Activated CD8-positive, alpha-beta memory T cell treated with anti-CD3 and anti-CD28 coated beads, Interleukin-2, amount 50 U/mL, for 24 hours (primary cell): ENCODE measurements around the gene LEUTX.
"Not testable (repeated sequence)": the region's sequence is repeated elsewhere in the genome, so short reads cannot be mapped to it uniquely, and the experiment has no call there.

Source experiments
- DNase-seq: peaks from one replicate; pipeline ENCODE4 v3.0.0-alpha.2; 2020; ENCODE audit errors: extremely low read depth

Gene LEUTX, protein sequence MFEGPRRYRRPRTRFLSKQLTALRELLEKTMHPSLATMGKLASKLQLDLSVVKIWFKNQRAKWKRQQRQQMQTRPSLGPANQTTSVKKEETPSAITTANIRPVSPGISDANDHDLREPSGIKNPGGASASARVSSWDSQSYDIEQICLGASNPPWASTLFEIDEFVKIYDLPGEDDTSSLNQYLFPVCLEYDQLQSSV

DNA sequence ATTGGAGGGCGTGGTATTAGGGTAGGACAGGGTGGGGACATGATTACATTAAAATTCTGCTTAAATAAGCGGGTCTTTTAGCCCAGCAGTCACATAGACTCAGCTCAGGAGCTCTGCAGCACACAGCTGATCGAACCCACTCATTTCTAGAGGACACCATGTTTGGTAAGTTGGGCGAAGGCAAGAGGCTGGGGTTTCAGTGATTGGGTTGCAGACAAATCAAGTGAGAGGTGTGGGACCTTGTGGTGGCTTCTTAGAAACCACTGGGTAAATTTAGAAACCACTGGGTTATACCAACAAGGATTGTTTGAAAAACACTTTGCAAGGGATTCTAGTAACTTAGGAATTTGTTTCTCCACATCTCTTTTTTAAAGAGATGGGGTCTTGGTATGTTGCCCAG is at the start of gene LEUTX:
Gene LEUTX (plus strand): TSS at position 92 of the 400 bp plus-strand sequence. CDS start 67 bp downstream, at position 159.
- no peak for DNase-seq

DNA sequence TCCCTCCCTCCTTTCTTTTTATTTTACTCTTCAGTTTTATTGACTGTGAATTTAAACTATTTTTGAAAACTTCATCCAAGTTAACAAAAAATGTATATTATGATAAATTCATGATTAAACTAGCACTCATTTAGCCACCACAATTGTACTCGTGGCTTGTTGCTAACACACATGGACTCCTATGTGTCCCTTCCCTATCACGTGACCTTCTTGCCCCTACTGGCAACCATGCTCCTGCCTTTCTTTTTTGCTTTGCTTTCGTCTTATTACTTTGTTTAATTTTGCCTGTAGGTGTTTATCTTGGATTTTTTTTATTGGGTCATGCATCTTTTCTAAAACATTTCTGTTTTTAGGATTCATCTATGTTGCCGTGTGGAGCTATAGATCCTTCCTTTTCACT is 49.1 kb upstream of the LEUTX start:
- DNase-seq, result no peak

DNA sequence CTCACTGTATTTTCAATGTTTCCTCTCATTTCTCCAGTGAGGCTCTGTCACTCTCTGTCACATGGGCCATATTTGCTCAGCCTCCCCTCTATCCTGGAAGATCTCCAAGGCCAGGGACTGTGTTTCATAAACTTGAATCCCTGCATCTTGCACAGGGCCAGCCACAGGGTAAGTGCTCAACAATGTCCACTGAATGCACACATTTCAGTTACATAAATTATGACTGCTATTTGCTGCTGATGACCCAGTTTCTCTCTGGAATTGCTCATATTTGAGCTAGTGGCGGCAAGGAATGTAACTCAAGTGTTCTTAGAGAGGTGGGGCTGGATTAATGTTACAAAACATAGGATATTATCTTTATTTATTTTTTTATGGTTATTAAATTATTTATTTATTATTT is 47.0 kb upstream of the LEUTX start:
- DNase-seq, result no peak

DNA sequence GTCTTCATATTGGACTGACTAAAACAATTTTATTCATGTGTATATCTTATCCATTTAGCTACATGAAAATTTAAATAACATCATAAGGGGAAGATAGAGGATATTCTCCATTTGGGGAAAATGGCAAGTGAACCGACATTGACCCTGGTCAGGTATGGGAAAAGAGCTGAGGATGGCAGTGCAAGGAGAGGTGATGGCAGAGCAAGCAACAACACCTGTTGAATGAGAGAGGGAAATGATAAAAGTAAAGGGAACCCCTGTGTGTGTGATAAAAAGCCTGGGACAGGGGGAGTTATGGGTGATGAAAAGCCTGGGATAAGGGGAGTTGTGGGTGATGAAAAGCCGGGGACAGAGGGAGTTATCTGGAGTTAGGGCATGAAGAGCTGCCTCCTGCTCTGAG is 44.8 kb upstream of the LEUTX start:
- no peak for DNase-seq

DNA sequence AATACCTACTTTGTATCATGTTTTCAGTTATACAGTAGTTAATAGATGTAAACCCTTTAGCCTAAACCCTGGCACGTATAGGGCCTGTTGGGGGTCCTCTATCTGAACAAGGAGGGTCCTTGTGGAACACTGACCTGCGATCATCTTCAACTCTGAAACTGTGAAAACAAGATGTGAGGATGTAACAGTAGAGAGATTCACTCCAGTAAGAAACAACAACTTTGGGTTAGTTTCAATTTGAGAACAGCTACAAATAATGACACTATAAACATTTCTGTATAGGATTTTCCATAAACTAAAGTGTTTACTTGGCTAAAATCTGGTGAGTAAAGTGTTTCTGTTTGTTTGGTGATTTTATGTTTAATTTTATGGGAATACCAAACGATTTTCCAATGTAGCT is 43.0 kb upstream of the LEUTX start:
- DNase-seq, result no peak

DNA sequence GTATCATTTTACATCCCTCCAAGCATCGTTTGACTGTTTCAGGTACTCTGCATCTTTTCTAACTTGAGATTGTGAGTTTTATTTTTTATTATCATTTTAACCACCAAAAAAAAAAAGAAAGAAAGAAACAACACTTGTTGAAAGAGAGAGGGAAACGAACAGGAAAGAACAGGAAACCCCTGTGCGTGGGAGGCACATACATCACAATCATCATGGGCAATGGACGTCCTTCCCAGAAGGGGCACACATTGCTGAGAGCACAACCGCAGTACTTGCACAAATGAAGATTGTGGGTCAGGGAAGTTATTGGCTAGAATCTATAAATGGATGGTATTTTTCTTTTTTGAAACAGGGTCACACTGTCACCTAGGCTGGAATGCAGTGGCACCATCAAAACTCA is 42.6 kb upstream of the LEUTX start:
- no peak for DNase-seq

DNA sequence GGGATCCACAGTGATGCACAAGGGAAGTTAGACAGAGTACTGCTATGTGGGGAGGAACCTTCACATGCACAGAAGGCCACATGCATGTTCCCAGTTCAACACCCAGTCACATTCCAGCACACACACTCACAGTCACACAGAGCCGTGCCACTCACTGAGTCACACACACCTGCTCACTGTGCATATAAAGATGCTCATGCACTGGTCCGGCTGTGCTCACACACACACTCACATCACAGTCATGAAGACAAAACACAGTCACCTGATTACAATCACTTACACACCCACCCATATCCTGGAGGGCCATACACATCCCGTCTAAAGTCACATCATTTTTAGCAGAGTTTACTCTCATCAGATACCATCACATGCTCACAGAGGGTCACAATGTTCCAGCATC is 41.3 kb upstream of the LEUTX start:
- DNase-seq, result no peak

DNA sequence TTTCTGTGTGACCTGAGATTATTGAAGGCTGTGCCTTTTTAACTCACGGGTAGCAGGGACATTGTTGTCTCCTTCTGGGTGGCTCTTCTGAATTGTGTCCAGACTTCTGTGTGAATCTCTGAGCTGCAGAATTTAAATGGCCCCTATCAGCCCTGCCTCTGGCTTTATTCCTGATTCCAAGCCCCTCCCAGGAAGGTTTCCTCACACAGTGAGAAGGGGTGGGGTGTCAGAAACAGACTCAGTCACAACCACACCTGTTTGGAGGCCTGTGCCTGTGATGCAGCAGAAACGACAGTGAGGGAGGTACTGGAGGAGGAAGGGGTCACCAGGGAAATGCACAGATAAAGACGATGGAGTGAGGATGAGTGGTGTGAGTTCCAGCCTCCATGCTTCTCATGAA is 40.8 kb upstream of the LEUTX start, which contains the start of gene CLC:
Gene CLC (minus strand): TSS at position 139 of the 400 bp plus-strand sequence. CDS start 77 bp downstream, at position 62.
- DNase-seq, result no peak

DNA sequence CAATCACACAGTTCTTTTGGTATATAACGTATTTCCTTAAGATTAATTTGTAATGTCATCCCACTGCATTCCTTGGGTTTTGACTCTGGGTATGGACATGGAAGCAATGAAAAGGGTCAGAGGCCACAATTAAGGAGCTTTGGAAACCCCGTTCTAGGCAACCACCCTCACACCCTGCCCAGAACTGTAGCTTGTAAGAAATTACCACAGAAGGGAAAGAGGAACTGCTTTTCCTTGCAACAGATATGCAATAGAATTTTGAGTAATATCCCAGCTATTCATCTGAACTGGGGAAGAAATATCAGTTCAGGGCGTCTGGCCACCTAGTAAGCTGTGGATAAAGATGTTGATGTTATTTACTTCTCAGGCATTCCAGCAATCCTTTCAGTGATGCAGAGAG is 39.8 kb upstream of the LEUTX start:
- DNase-seq, result no peak

DNA sequence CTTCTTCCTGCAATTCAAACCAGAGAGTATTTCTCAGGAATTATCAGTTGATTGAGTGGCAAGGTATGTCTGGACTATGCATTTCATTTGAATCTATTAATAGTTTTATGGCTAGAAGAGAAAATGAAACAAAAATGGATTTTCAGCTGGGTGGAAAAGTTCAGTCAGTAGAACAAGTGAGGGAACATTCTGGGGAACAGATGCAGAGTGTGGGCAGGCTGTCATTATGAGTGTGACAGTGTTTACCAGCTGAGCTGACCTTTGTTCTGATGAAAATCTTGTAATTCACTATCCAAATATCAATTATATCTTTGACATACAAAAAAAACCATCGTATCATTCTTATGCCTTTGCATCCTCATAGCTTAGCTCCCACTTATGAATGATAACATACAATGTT is 38.3 kb upstream of the LEUTX start:
- no peak for DNase-seq

DNA sequence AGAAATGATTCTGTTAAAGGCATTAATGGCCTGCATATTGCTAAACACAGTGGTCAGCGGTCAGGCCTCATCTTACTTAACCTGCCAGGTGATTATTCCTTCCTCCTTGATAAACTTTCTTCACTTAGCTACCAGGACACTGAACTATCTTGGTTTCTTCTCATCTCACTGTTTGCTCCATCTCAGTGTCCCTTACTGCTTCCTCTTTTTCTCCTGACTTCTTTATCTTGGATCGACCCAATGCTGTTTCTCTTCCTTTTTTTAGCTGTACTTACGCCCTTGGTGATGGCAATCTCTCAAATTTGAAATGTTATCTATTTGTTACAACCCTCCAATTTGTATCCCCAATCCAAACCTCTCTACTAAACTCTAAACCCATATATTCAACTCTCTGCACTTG is 33.0 kb upstream of the LEUTX start:
- DNase-seq, result no peak

DNA sequence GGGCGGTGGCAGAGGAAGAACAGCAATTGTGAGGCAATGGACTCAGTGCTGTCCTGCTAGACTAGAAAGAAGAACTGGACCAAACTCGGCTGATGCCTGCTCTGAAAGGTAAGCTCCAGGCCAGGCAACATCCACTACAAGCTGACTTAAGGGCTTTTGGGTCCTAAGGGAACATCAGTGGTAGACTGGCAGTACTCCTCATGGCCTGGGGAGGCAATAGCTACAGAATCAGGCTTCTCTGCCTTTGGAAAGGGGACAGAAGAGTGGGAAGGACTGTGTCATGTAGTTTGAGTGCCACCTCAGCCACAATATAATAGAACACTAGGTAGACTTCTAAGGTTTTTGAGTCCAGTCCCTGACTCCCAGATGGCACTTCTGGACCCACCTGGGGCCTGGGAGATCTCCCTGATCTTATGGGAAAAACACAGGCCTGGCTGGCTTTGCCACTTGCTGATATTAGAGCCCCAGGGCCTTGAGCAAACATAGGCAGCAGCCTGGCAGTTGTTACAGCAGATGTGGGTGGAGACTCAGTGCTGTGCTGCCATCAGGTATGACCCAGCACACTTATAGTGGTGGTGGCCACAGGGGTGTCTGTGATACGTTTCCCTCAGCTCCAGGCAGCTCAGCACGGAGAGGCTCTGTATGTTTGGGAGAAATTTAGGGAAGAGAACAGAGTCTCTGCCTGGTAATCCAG is 31.7 kb upstream of the LEUTX start:
- no peak for DNase-seq

DNA sequence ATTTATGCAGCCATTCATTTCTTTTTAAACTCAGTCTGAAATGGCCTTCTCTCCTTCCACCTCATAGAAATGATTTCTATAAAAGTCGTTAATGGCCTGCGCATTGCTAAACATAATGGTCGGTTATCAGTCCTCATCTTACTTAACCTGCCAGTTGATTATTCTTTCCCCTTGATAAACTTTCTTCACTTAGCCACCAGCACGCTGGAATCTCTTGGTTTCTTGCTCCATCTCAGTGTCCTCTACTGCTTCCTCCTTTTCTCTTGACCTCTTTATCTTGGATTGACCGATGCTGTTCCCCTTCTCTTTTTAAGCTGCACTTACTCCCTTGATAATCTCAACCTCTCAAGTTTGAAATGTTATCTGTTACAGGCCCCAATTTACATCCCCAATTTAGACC is 28.7 kb upstream of the LEUTX start:
- DNase-seq, result no peak

DNA sequence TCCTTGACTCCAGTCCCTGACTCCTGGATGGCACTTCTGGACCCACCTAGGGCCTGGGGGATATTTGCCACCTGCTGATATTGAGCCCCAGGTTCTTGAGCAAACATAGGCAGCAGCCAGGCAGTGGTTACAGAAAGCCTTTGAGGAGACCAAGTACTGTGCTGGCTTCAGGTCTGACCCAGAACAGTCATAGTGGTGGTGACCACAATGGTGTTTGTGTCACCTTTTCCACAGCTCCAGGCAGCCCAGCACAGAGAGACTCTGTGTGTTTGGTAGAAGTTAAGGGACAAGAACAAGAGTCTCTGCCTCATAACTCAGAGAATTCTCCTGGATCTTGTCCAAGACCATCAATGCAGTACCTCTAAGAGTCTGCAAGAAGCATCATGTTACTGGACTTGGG is 26.3 kb upstream of the LEUTX start:
- no peak for DNase-seq

DNA sequence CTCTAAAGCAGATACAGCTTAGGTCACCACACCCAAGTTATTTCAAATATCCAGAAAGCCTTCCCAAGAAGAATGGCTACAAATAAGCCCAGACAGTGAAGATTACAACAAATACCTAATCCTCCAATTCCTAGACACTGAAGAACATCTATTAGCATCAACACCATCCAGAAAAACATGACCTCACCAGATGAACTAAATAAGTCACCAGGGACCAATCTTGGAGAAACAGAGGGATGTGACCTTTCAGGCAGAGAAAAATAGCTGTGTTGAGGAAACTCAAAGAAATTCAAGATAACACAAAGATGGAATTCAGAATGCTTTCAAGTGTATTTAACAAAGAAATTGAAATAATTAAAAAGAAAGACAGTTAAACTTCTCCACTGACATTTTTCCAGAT is 25.9 kb upstream of the LEUTX start:
- DNase-seq, result no peak

DNA sequence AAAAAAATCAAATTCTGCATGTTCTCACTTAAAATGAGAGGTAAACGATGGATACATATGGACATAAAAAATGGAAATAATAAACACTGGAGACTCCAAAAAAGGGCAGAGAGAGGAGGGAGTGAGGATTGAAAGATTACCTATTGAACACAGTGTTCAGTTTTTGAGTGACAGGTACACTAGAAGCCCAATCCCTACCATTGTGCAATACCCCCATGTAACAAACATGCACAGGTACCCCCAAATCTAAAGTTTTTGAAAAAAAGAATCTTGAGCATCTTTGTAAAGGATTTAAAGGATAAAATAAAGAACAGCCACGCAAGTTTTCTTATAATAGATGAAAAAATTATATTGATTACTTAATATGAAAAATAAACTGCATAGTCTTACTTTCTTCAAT is 24.1 kb upstream of the LEUTX start:
- no peak for DNase-seq

DNA sequence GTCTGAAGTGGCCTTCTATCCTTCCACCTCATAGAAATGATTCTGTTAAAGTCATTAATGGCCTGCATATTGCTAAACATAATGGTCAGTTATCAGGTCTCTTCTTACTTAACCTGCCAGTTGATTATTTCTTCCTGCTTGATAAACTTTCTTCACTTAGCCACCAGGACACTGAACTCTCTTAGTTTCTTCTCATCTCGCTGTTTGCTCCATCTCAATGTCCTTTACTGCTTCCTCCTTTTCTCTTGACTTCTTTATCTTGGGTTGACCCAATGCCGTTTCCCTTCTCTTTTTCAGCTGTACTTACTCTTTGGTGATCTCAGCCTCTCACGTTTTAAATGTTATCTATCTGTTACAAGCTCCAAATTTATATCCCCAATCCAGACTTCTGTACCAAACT is 23.7 kb upstream of the LEUTX start:
- DNase-seq, result no peak

DNA sequence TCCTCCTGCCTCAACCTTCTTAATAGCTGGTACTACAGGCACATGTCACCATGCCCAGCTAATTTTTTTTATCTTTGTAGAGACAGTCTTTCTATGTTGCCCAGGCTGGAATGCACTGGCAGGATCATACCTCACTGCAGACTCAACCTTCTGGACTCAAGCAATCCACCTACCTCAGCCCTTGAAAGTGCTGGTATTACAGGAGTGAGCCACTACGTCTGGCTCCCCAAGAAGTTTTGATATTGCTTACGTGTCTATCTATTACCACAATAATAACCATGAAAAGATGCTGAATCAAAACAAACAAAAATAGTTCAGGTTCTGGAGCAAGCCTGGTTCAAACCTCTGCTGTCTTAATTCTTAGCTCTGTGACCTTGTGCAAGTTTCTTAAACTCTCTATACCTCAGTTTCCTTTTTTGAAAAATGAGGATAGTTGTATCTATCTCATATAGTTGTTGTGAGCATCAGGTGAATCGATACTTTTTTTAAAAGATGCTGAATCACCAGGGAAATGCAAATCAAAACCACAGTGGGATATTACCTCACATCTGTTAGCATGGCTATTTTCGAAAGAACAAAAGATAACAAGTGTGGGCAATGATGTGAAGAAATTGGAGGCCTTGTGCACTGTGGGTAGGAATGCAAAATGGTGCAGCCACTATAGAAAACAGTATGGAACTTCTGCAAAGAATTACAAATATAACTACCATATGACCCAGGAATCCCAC is 19.0 kb upstream of the LEUTX start:
- no peak for DNase-seq

DNA sequence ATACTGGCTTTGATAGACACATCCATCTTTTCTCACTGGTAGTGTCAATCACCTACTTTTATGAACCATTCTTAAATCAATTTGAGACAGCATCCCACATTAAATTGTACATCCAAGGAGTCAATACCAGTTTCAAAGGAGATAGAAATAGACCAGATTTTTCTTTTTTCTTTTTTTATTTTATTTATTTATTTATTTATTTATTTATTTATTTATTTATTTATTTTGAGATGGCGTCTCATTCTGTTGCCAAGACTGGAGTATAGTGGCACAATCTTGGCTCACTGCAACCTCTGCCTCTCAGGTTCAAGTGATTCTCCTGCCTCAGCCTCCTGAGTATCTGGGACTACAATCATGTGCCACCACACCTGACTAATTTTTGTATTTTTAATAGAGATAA is 16.8 kb upstream of the LEUTX start:
- DNase-seq, result not testable (repeated sequence)

DNA sequence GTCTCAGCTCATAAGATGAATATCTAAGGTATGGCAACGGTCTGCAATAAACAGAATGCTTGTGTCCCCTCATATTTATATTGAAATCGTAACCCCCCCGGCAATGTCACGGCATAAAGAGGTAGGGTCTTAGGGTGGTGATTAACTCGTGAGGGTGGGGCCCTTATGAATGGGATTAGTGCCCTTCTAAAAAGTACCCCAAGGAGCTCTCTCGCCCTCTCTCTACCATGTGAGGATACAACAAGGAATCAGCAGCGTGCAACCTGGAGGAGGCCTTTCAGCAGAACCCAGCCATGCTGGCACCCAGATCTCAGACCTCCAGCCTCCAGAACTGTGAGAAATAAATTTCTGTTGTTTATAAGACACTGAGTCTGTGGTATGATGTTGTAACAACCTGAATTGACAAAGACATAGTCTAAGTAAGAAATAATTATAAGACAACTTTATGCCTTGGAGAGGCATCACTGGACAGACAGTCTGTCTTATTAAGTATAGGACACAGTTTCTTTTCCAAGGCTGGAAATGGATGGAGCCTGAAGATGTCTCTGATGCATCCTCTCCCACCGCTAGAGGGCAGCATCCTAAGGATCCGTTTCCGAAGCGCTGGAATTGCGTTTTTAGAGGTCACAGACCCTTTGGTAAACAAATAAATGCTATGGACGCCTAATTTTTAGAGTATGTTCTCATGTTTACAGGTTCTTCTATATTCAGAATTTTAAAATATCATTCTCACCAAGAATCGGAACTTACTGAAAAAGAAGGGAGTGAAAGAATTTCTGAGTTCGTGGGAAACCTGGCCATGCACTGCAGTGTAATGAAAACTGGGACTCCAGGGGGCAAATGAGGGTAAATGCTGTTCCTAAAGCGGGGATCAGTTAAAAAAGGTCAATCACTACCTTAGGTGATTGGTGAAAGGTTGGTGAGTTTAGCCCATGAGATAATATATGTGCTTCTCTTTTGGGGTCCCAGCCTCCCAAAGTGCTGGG is 13.3 kb upstream of the LEUTX start:
- peak; percentile 7 for DNase-seq

DNA sequence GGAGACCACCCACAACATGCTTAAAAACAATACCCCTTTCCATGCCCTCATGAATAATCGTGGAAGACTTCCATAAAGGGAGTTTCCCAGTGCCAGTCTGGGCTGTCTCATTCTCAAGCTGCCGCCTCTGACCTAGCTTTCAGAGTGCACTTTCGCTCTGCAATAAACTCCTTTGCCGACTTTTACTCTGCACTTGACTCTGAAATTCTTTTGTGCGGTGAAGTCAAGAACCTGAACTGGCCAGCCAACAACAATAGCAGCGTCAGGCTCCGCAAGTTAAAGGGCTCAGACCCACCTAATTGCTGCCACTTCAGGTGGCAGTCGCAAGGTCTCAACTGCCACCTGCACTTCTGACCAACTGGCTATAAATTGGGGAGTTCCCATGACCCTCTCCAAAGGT is 10.3 kb upstream of the LEUTX start:
- no peak for DNase-seq

DNA sequence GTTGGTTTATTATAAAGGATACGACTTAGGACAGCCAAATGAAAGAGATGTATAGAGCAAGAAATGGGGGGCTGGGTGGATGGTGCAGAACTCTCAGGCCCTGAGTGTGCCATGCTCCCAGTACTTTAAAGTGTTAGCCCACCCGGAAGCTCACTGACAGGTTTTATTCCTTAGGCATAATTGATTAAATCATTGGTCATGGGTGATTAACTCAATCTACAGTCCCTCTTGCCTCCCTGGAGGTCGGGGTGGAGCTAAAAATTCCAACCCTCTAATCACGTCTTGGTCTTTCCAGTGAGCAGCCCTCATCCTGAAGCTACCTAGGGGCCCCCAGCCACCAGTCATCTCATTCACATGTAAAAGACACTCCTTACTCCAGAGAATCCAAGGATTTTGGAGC is 9.9 kb upstream of the LEUTX start:
- DNase-seq, result no peak
